DMS 273 treated with DMSO at 0.1 percent for 48 hours (cell line): Measurements from ENCODE around the gene CEP128.
A peak's percentile ranks its signal among the peaks of the same experiment; 100 is the strongest.

ENCODE experiments used
- DNase-seq: peaks from one replicate; lab custom pipeline; 2025; lab: John Stamatoyannopoulos, UW

Gene CEP128

GRCh38 chr14:80664576-80664975 is 277.0 kb downstream of the CEP128 start:
- no peak for DNase-seq

GRCh38 chr14:80663541-80663940 is 278.0 kb downstream of the CEP128 start:
- no peak for DNase-seq

GRCh38 chr14:80659783-80660182 is 281.8 kb downstream of the CEP128 start:
- DNase-seq, result no peak

- no peak for DNase-seq
Observed at GRCh38 chr14:80658733-80659132, 282.8 kb downstream of the CEP128 start.

GRCh38 chr14:80658155-80658554 is 283.4 kb downstream of the CEP128 start:
- no peak for DNase-seq

GRCh38 chr14:80653956-80654355 is 287.6 kb downstream of the CEP128 start:
- no peak for DNase-seq

GRCh38 chr14:80645667-80646413 is 295.7 kb downstream of the CEP128 start:
- no peak for DNase-seq

- DNase-seq, result no peak
Observed at GRCh38 chr14:80644826-80645225, 296.7 kb downstream of the CEP128 start.

- no peak for DNase-seq
Observed at GRCh38 chr14:80638620-80639515, 302.7 kb downstream of the CEP128 start.

- DNase-seq, result peak; percentile 38
Observed at GRCh38 chr14:80637756-80638619, 303.6 kb downstream of the CEP128 start.

- no peak for DNase-seq
Observed at GRCh38 chr14:80636071-80636470, 305.5 kb downstream of the CEP128 start.

GRCh38 chr14:80634106-80634758 is 307.3 kb downstream of the CEP128 start:
- DNase-seq, result no peak

- DNase-seq, result no peak
Observed at GRCh38 chr14:80629606-80630005, 311.9 kb downstream of the CEP128 start.

- peak; percentile 56 for DNase-seq
Observed at GRCh38 chr14:80628547-80628946, 313.0 kb downstream of the CEP128 start.

- no peak for DNase-seq
Observed at GRCh38 chr14:80627745-80628144, 313.8 kb downstream of the CEP128 start.

- no peak for DNase-seq
Observed at GRCh38 chr14:80624581-80624980, 317.0 kb downstream of the CEP128 start.

GRCh38 chr14:80621701-80622100 is 319.8 kb downstream of the CEP128 start:
- DNase-seq, result peak; percentile 59

- DNase-seq, result no peak
Observed at GRCh38 chr14:80620434-80620833, 321.1 kb downstream of the CEP128 start.

- no peak for DNase-seq
Observed at GRCh38 chr14:80618751-80619329, 322.7 kb downstream of the CEP128 start.

GRCh38 chr14:80615831-80616230 is 325.7 kb downstream of the CEP128 start:
- no peak for DNase-seq

GRCh38 chr14:80609055-80609454 is 332.5 kb downstream of the CEP128 start:
- no peak for DNase-seq
